Measurements from ENCODE around the gene UHRF1. TPM values are rescaled to one million over a fixed set of nuclear protein-coding genes. Genes with fewer than 3 reads are reported as not detected.
"Not testable (repeated sequence)": the region's sequence is repeated elsewhere in the genome, so short reads cannot be mapped to it uniquely, and the experiment has no call there.

Gene UHRF1
- total RNA-seq, 1 experiment from 2014 or later = 95.9 TPM

- DNase-seq (ENCODE audit: low spot score) = peak; percentile 20
Observed at GRCh38 chr19:4970558-4971423, 61.5 kb downstream of the UHRF1 start.

DNA sequence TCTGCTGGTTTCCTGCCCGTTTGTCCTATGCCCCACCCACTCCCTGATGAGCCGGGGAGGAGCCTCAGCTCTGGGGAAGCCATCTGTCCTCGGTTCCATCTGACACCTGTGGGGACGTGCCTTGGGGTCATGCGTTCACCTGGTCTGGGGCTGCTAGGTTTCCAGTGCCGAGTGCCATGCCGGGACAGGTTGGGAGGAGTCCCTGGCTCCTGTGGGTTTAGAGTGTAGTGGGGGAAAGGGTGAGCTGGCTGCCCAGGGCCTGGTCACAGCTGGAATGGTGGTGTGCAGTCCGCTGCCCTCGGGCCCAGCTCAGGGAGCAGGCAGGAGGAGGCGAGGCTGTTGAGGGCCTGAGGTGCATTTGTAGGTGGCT is 62.1 kb downstream of the UHRF1 start:
- DNase-seq (ENCODE audit: low spot score) = peak; percentile 37

DNA sequence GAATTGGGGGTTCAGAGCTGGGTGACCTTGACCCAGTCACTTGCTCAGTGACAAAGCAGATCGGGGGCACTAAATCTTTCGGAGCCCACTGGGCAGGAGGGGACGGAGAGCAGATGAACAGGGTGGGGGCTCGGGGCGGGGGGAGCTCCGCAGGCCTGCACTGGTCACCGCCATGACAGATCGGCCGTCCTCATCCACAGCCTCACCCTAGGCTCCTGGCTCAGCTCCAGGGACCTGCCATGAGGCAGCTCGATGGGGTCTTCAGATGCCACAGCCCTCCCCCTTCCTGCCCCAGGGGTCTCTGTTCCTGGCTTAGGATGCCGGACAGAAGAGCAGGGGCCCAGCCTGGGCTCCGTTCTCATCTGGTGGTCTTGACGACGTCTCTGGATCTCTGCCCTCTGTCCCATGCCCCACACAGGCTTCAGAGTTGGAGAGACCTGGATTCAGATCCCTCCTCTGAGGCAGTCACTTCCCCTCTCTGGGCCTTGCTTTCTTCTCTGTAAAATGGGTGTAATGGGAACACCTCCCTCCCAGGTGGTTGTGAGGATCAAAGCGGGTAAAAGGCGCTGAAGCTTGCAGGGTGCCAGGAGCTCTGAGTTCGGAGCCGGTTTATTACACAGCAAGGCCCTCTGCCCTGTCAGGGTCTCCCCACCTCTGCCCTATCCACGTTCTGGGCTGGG is 62.7 kb downstream of the UHRF1 start:
- no peak for DNase-seq (ENCODE audit: low spot score)

GRCh38 chr19:4972509-4973230 is 63.4 kb downstream of the UHRF1 start:
- peak; percentile 38 for DNase-seq (ENCODE audit: low spot score)

DNA sequence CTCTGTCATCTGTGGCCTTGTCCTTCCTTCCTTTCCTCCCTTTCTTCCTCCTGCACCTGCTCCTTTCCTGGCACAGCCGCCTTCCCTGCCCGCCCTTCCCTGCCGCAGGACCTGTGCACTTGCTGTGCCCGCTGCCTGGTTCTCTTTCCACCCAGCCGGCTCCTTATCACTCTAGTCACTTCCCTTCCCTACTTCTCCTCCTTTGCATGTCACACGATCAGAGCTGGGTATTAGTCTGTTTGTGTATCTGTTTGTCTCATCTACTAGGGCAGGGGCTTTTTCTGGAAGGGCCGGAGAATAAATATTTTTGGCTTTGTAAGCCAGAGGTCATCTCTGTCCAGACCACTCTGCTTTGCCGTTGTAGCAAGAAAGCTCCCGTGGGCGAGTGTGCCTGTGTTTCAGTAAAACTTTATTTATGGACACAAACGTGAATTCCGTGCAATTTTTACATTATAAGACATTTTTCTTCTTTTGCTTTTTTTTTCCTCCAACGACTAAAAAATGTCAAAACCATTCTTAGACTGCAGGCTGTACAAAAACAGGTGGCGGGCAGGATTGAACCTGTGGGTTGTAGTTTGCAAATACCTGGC is 65.7 kb downstream of the UHRF1 start:
- no peak for DNase-seq (ENCODE audit: low spot score)

GRCh38 chr19:4975601-4976000 is 66.3 kb downstream of the UHRF1 start:
- not testable (repeated sequence) for DNase-seq (ENCODE audit: low spot score)

DNA sequence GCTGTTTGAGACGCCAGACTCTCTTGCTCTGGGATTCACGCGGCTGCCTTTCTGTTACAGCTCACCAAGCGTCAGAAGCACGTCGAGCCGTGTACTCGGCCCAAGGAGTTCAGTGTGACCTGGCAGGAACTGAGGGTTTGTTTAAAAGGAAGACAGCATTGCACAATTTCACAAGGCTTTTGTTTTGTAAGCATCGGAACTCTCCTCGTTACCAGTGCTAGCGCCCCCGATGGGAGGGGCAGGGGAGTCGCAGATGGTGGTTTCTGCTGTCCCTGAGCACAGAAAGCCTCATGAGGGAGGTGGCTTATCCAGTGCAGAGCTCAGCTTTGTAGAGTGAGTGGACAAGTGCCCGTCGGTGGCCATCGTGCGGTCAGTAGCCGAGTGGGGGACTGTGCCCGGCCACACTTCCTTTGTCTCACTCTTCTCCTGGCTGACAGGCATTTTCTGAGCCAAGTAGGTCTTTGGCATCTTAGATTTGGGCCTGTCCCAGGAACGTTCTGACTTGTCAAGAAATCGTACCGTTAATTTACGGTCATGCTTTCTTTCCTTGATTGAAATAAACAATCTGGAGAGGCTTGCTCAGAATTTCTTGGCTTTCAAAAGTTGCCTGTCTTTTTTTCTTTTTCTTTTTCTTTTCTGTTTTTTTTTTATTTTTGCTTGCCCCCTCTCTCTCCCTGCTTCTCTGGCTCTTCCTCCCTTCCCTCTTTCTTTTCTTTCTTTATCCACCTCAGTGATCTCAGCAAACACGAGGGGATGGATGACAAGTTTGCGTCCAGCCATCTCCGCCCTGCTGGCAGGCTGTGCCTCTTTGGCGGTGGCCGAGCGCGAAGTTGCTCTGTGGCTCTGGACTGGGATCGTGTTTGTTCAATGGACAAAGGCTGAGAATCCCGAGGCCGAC is 67.3 kb downstream of the UHRF1 start:
- DNase-seq (ENCODE audit: low spot score) = no peak

- no peak for DNase-seq (ENCODE audit: low spot score)
Observed at GRCh38 chr19:4977299-4978174, 68.2 kb downstream of the UHRF1 start.

GRCh38 chr19:4979211-4979807 is 70.0 kb downstream of the UHRF1 start:
- no peak for DNase-seq (ENCODE audit: low spot score)

DNA sequence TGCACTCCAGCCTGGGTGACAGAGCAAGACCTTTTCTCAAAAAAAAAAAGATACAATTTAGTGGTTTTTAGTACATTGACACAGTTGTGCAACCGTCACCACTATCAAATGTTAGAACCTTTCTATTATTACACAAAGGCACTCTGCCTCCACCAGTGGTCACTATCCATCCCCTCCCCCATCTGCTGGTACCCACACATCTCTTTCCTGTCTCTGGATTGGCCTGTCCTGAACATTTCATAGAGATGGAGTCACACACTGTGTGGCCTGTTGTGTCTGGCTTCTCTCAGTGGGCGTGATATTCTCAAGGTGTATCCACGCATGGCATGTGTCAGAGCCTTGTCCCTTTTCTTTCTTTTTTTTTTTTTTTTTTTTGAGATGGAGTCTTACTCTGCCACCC is 70.8 kb downstream of the UHRF1 start:
- DNase-seq (ENCODE audit: low spot score) = no peak

DNA sequence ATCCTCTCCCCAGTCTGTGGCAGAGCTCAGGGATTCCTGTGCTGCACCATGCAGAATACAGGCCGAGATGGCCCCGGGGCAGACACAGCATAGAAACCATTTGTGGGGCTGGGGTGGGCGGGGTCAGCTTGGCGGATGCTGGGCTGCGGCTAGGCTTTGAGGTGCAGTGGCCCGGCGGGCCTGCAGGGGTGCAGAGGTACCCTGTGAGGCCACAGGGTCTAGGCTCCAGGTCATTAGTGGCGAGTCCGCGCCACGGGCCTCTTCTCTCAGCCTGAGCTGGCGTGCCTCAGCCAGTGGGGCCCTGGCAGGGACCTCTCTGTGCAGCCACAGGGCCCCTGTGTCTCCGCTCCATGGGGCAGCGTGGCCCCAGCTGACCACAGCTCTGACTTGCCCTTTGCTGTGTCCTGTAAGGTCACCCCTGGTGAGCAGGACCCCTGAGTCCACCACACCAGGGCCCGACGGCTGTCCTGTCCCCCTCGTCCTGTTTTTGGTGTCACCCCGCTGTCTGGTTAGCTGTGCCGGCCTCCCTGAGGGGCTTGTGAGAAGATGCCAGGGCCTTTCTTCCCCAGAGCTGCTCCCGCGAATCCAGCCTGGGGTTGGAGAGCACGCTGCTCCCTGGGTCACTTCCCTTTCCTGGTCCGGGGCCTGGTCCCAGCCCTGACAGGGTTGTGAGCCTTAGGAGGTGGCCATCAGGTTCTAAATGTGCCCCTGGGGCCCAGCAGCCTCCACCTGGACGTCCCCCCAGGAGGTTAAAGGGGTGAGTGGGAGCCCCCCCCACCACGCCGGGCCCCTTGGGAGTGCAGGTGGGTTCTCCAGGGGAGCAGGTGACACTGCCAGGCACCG is 71.8 kb downstream of the UHRF1 start:
- no peak for DNase-seq (ENCODE audit: low spot score)

DNA sequence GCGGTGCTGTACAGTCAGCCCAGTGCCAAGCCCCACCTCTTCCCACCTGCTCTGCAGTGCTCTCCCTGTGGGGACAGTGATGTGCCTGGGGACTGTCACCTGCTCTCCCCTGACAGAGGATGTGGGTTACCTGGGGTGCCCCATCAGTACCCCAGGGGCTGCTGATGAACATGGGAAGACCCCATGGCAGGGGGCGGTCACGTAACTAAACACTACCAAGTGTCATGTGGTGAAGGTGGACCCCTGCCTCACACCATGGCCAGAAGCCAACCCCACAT is 72.3 kb downstream of the UHRF1 start:
- DNase-seq (ENCODE audit: low spot score) = no peak

DNA sequence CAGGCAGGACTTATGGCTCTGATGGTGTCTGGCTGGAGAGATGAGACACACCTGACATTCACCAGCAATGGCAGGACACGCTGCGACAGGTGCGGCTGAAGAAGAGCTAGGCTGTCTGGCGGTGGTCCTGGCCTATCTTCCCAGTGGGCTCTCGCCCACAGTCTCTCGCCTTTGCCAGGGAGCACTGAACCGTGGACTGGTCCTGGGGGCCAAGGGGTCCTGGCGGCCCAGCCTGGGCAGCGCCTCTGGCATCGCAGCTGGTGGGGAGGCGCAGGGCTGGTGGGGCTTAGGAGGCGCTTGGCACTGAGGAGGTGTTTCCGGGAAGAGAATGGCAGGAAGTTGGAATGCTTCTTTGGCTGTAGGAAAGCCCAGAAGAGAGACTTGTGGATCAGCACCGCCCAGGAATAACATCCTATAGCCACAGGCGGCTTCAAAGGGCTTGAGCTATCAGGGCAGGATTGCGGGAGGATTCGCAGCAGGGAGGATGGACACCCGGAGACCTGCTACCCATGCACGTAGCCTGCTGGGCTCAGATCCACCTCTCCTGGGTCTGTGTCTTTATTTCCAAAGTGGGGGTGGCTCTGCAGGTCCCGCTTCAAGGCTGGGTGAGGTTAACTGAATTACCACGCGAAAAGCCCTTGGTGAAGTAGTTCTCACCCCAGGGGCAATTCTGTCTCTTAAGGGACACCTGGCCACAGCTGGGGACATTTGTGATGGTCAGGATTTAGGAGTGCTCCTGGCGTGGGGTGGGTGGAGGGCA is 74.2 kb downstream of the UHRF1 start:
- no peak for DNase-seq (ENCODE audit: low spot score)

- DNase-seq (ENCODE audit: low spot score) = no peak
Observed at GRCh38 chr19:4984106-4984380, 74.7 kb downstream of the UHRF1 start.

DNA sequence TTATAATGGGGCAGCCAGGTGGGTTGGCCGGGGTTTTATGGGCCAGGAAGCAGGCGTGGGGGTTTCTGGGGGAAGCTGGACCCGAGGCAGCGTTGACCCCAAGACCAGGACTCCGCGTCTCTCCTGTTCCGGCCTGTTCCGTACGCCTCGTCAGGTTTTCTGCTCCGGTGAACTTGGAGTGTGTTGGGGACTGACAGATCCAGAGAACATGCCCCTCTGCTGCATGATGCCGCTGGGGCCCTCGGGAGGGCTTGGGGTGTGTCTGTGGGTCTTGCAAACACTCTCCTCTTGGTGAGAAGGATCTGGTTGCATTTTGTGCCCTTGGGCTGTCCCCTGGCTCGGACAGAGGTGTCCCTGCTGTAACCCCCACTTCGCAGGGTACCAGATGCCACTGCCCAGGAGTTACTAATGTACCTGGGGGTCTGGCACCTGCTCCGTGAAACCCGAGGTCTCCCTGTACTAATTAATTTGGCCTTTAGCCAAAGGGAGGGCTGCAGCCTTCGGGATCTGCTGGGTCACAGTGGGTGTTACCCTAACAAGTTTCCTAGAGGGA is 75.2 kb downstream of the UHRF1 start:
- DNase-seq (ENCODE audit: low spot score) = no peak

- DNase-seq (ENCODE audit: low spot score) = no peak
Observed at GRCh38 chr19:4985551-4985991, 76.3 kb downstream of the UHRF1 start.

DNA sequence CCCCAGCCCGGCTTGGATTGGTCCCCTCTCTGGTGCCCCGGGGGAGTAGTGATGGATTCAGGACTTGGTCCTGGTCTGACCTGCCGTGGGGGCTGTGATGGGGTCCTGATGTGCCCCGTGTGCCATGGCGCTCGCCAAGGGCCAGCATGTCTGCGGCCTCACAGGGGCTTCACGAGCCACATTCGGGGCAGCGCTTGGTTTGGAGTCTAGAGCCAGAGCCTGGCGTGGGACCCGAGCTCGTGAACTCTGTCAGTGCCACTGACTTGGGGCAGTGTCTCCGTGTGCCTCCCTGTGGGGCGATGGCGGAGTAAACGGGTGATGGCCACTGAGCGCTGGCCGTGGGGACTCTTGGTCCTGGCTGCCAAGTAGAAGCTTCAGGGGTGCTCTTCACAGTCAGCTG is 76.8 kb downstream of the UHRF1 start:
- DNase-seq (ENCODE audit: low spot score) = no peak

DNA sequence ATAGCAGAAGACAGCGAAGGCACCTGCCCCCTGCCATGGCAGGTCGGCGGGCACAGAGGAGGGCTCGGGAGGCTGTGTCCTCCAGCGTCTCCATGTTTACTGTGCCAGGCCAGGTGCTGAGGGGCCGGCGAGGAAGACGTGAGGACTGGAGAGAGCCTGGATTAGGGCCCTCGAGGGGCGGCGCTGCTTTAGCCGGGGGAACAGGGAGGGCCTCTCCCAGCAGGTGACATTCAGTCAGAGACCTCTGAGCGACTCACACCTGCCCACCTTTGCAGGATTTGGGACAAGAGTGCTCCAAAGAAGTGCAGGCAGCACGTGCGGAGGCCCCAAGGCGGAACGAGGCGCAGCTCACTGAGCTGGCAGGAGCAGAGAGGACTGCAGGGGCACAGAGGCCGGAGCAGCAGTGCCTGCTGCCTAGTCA is 77.2 kb downstream of the UHRF1 start:
- DNase-seq (ENCODE audit: low spot score) = no peak

All from HT-29 (cell line).